ENCODE measurements around the gene ELOVL3.

DNA sequence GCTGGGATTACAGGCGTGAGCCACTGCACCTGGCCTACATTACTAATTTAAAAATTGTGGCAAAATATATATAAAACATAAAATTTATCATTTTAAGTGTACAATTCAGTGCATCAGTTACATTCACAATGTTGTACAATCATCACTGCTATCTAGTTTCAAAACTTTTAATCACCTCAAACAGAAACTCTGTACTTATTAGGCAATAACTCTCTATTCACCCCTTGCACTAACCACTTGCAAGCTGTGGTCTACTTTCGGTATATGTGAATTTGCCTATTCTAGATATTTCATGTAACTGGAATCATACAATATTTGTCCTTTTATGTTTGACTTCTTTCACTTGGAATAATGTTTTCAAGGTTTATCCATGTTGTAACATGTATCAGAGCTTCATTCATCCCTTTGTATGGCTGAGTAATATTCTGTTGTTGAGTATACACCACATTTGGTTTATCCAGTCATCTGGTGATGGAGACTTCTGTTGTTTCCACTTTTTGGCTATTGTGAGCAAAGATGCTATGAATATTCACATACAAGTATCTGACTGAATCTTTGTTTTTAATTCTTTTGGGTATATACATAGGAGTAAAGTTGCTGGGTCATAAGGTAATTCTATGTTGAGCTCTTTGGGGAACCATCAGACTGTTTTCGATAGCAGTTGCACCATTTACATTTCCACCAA is 14.3 kb upstream of the ELOVL3 start:
- TF ChIP-seq, protein P1, sequence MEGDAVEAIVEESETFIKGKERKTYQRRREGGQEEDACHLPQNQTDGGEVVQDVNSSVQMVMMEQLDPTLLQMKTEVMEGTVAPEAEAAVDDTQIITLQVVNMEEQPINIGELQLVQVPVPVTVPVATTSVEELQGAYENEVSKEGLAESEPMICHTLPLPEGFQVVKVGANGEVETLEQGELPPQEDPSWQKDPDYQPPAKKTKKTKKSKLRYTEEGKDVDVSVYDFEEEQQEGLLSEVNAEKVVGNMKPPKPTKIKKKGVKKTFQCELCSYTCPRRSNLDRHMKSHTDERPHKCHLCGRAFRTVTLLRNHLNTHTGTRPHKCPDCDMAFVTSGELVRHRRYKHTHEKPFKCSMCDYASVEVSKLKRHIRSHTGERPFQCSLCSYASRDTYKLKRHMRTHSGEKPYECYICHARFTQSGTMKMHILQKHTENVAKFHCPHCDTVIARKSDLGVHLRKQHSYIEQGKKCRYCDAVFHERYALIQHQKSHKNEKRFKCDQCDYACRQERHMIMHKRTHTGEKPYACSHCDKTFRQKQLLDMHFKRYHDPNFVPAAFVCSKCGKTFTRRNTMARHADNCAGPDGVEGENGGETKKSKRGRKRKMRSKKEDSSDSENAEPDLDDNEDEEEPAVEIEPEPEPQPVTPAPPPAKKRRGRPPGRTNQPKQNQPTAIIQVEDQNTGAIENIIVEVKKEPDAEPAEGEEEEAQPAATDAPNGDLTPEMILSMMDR (conservative IDR thresholded peaks at IDR 0.05; ENCODE audit: low read length), result no peak
- no peak for TF ChIP-seq EZH2phosphoT487 (IDR thresholded peaks at IDR 0.05; ENCODE audit: borderline replicate concordance, low read depth, low read length)

All from OCI-LY7 (cell line).